WTC11 (cell line): Measurements from ENCODE around the gene DOK4. TPM values are rescaled to one million over a fixed set of nuclear protein-coding genes. Genes with fewer than 3 reads are reported as not detected.

Experiments
- ATAC-seq: fragments of 200-7000 bp; cut with Tn5 transposase; 2 replicates; pipeline ENCODE4 v1.10.0; 2021; ENCODE audit warnings: mild to moderate bottlenecking, moderate library complexity
- CTCF ChIA-PET: fragments of 300-600 bp; sonication (Branson Sonifier 250); formaldehyde crosslinking; loops from one replicate; lab custom pipeline; 2021; ENCODE audit warnings: antibody characterized with exemption; lab: Charles Lee
- POLR2A ChIA-PET: fragments of 350-600 bp; sonication (Branson Sonifier 250); formaldehyde crosslinking; loops from one replicate; lab custom pipeline; 2021; ENCODE audit warnings: antibody characterized with exemption; lab: Charles Lee
- DNase-seq: peaks from one replicate; pipeline ENCODE4 v3.0.0; 2021; ENCODE audit warnings: low spot score
- H3K27ac Mint-ChIP-seq: 2 replicates; pipeline ENCODE4 v1.8.0; 2021; ENCODE audit warnings: mixed read lengths
- H3K27me3 Mint-ChIP-seq: 2 replicates; pipeline ENCODE4 v1.8.0; 2021; ENCODE audit warnings: low read depth, mild to moderate bottlenecking, moderate library complexity, mixed read lengths
- H3K36me3 Mint-ChIP-seq: 2 replicates; pipeline ENCODE4 v1.8.0; 2021; ENCODE audit warnings: mixed read lengths
- H3K4me1 Mint-ChIP-seq: 2 replicates; pipeline ENCODE4 v1.8.0; 2022; ENCODE audit warnings: mixed read lengths
- H3K4me3 Mint-ChIP-seq: 2 replicates; pipeline ENCODE4 v1.8.0; 2021; ENCODE audit warnings: mild to moderate bottlenecking, moderate library complexity, mixed read lengths
- H3K9me3 Mint-ChIP-seq: 2 replicates; pipeline ENCODE4 v1.8.0; 2021; ENCODE audit warnings: mixed read lengths
- CBFB ChIP-seq: sonication (generic); formaldehyde crosslinking; IDR thresholded peaks from 2 replicates; pipeline ENCODE4 v1.8.1; 2022; ENCODE audit warnings: mild to moderate bottlenecking, low read depth, missing genetic modification reagents
- ETV6 ChIP-seq: sonication (generic); formaldehyde crosslinking; IDR thresholded peaks from 2 replicates; pipeline ENCODE4 v1.8.1; 2022; ENCODE audit warnings: mild to moderate bottlenecking, missing genetic modification reagents
- FOXP1 ChIP-seq: sonication (generic); formaldehyde crosslinking; IDR thresholded peaks from 2 replicates; pipeline ENCODE4 v1.8.0; 2022; ENCODE audit warnings: missing genetic modification reagents, mild to moderate bottlenecking, moderate library complexity, borderline replicate concordance
- IRF2 ChIP-seq: sonication (generic); formaldehyde crosslinking; IDR thresholded peaks from 2 replicates; pipeline ENCODE4 v1.8.0; 2022; ENCODE audit warnings: low read depth, missing genetic modification reagents, borderline replicate concordance
- JAZF1 ChIP-seq: fragments of 250-450 bp; sonication (Bioruptor Pico); IDR thresholded peaks from 2 replicates; pipeline ENCODE4 v1.9.0; 2021; ENCODE audit warnings: moderate library complexity, mild to moderate bottlenecking, inconsistent platforms
- JUN ChIP-seq: sonication (generic); formaldehyde crosslinking; IDR thresholded peaks from 2 replicates; pipeline ENCODE4 v1.8.0; 2023; ENCODE audit warnings: mild to moderate bottlenecking, missing genetic modification reagents
- MYBL2 ChIP-seq: sonication (generic); formaldehyde crosslinking; IDR thresholded peaks from 2 replicates; pipeline ENCODE4 v1.8.1; 2023; ENCODE audit warnings: mild to moderate bottlenecking, moderate library complexity, missing genetic modification reagents
- NR1H2 ChIP-seq: sonication (generic); formaldehyde crosslinking; IDR thresholded peaks from 2 replicates; pipeline ENCODE4 v1.9.0; 2021; ENCODE audit warnings: mild to moderate bottlenecking, moderate library complexity, missing genetic modification reagents
- PRRX2 ChIP-seq: fragments of 250-450 bp; sonication (Bioruptor Pico); IDR thresholded peaks from 2 replicates; pipeline ENCODE4 v1.8.0; 2021; ENCODE audit warnings: mild to moderate bottlenecking
- TCF7 ChIP-seq: sonication (generic); formaldehyde crosslinking; IDR thresholded peaks from 2 replicates; pipeline ENCODE4 v1.8.0; 2022; ENCODE audit warnings: mild to moderate bottlenecking, low read depth, missing genetic modification reagents, moderate library complexity
- ZNF138 ChIP-seq: sonication (generic); formaldehyde crosslinking; conservative IDR thresholded peaks from 2 replicates; pipeline ENCODE4 v1.8.1; 2022; ENCODE audit warnings: mild to moderate bottlenecking, moderate library complexity, missing genetic modification reagents
- total RNA-seq: library from RNA; stranded (reverse); gene quantifications from 3 replicates; pipeline ENCODE4 v1.2.3, GENCODE V29; 2021
- TF ChIP-seq, protein P1 (sequence below): sonication (generic); formaldehyde crosslinking; IDR thresholded peaks from 2 replicates; pipeline ENCODE4 v1.8.1; 2022; ENCODE audit warnings: mild to moderate bottlenecking, missing genetic modification reagents, moderate library complexity, borderline replicate concordance
- TF ChIP-seq, protein P2 (sequence below): sonication (generic); formaldehyde crosslinking; IDR thresholded peaks from 2 replicates; pipeline ENCODE4 v1.8.1; 2023; ENCODE audit warnings: mild to moderate bottlenecking, missing genetic modification reagents
- TF ChIP-seq, protein P3 (sequence below): sonication (generic); formaldehyde crosslinking; IDR thresholded peaks from 2 replicates; pipeline ENCODE4 v1.8.1; 2022; ENCODE audit warnings: mild to moderate bottlenecking, moderate library complexity, missing genetic modification reagents
- TF ChIP-seq, protein P4 (sequence below): sonication (generic); formaldehyde crosslinking; IDR thresholded peaks from 2 replicates; pipeline ENCODE4 v1.8.0; 2022; ENCODE audit warnings: missing genetic modification reagents
- TF ChIP-seq, protein P5 (sequence below): sonication (generic); formaldehyde crosslinking; IDR thresholded peaks from 2 replicates; pipeline ENCODE4 v1.8.1; 2022; ENCODE audit warnings: low read depth, missing genetic modification reagents, borderline replicate concordance

The DOK4 gene
- total RNA-seq, 1 experiment from 2014 or later, result 25.0 TPM

DNA sequence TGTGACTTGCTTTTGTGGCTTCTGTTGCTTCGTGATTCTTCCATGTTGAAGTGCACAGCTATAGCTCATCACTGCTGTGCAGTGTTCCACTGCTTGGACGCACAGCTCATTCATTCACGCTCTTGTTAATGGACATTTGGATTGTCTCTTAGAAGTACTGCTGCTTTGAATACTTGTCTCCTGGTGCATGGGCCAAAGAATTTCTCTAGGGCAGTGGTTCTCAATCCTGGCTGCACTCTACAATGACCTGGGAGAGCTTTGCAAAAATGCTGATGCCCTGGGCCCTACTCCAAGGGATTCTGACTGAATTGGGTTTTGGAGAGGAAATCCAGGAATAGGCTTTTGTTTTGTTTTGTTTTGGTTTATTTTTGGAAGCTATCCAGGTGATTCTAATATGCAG is 61.7 kb downstream of the DOK4 start:
- no peak for ATAC-seq
- CTCF ChIA-PET, result interaction anchor here (0.9 to 1.9 kb wide), 3 partner anchors 15 to 94 kb away, joined by 3 to 5 read pairs (median 3); partner anchors contain the start of genes CIAPIN1 and COQ9

DNA sequence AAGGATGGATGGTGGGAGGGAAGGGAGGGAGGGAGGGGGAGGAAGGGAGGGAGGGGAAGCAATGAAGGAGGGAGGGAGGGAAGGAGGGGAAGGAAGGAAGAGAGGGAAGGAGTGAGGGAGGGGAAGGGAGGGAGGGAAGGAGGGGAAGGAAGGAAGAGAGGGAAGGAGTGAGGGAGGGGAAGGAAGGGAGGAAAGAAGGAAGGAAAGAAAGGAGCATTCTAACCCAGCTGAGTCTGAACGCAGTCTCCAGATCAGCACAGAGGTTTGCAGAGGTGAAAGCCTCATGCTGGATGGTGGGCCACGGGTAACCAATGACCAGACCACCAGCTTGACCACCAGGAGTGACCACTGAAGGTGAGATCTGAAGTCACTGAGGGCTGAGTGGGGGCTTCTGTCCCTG is 63.1 kb downstream of the DOK4 start:
- H3K27ac Mint-ChIP-seq, result no peak overlapping the region
- ATAC-seq (no peak), DNase-seq (no peak)
- H3K36me3 Mint-ChIP-seq, result peaks cover 12% of the 10 kb centered on the region
- no peak overlapping the region for H3K4me3 Mint-ChIP-seq
- H3K4me1 Mint-ChIP-seq, result peaks cover 21% of the 10 kb centered on the region
- POLR2A ChIA-PET, result no interaction called here
- no peaks in the 10 kb centered on the region for H3K27me3 Mint-ChIP-seq
- CTCF ChIA-PET, result interaction anchor here (0.7 to 1.9 kb wide), 6 partner anchors 42 to 123 kb away, joined by 3 to 16 read pairs (median 4); no protein-coding TSS in a partner anchor
- no peaks in the 10 kb centered on the region for H3K9me3 Mint-ChIP-seq
- TF ChIP-seq, protein P1, sequence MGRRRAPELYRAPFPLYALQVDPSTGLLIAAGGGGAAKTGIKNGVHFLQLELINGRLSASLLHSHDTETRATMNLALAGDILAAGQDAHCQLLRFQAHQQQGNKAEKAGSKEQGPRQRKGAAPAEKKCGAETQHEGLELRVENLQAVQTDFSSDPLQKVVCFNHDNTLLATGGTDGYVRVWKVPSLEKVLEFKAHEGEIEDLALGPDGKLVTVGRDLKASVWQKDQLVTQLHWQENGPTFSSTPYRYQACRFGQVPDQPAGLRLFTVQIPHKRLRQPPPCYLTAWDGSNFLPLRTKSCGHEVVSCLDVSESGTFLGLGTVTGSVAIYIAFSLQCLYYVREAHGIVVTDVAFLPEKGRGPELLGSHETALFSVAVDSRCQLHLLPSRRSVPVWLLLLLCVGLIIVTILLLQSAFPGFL (CRISPR knock-in tag), result no peak
- TF ChIP-seq NR1H2 (CRISPR knock-in tag) (no peak), CBFB (no peak)

More for the DNA sequence above, 61.7 kb downstream of the DOK4 start:
- no peak overlapping the region for H3K4me3 Mint-ChIP-seq
- no peak overlapping the region for H3K27ac Mint-ChIP-seq
- H3K4me1 Mint-ChIP-seq, result peaks cover 10% of the 10 kb centered on the region
- H3K27me3 Mint-ChIP-seq, result no peaks in the 10 kb centered on the region
- H3K9me3 Mint-ChIP-seq, result no peaks in the 10 kb centered on the region
- no peak for DNase-seq
- TF ChIP-seq, protein P2, sequence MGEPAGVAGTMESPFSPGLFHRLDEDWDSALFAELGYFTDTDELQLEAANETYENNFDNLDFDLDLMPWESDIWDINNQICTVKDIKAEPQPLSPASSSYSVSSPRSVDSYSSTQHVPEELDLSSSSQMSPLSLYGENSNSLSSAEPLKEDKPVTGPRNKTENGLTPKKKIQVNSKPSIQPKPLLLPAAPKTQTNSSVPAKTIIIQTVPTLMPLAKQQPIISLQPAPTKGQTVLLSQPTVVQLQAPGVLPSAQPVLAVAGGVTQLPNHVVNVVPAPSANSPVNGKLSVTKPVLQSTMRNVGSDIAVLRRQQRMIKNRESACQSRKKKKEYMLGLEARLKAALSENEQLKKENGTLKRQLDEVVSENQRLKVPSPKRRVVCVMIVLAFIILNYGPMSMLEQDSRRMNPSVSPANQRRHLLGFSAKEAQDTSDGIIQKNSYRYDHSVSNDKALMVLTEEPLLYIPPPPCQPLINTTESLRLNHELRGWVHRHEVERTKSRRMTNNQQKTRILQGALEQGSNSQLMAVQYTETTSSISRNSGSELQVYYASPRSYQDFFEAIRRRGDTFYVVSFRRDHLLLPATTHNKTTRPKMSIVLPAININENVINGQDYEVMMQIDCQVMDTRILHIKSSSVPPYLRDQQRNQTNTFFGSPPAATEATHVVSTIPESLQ (CRISPR knock-in tag), result no peak
- TF ChIP-seq TCF7, result no peak
- no peak for TF ChIP-seq ZNF138 (CRISPR knock-in tag)
- no peak for TF ChIP-seq CBFB
- no peak for TF ChIP-seq FOXP1 (CRISPR knock-in tag)
- no peak for TF ChIP-seq JUN
- no peak for TF ChIP-seq IRF2 (CRISPR knock-in tag)
- TF ChIP-seq MYBL2 (CRISPR knock-in tag), result no peak
- POLR2A ChIA-PET, result no interaction called here
- H3K36me3 Mint-ChIP-seq, result peaks cover 22% of the 10 kb centered on the region

DNA sequence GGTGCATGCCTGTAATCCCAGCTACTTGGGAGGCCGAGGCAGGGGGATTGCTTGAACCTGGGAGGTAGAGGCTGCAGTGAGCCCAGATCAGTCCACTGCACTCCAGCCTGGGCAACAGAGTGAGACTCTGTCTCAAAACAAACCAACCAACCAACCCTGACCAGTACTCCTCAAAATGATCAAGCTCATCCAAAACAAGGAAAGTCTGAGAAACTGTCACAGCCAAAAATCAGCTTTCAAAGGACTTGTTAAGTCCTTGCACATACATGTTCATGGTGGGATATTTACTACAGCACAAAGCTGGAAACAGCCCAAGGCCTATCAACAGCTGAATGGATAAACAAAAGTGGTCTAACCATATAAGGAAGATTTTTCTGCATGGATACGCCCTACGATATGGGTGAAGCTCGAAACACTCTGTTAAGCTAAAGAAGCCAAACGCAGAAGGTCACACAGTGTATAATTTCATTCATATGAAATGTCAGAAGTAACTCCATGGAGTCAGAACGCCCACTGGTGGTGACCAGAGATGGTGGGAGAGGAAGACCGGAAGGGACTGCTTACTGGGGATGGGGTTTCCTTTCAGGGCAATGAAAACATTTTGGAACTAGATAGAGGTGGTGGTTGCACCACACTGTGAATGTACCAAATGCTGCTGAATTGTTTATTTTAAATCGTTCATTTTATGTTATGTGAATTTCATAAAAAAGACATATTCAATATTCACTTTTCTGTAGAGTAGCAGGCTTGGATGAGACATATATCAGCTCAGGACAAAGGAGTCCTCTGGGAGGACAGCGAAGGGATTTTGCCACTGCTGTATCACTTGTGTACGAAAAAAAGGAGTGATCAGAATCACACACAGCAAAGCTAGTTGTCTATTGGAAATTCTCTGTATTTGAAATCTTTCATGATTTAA is 64.0 kb downstream of the DOK4 start:
- Mint-ChIP-seq H3K27me3 (no peaks in the 10 kb centered on the region), H3K9me3 (no peaks in the 10 kb centered on the region), H3K36me3 (peaks cover 3% of the 10 kb centered on the region), H3K4me3 (no peak overlapping the region; the same call in 1 of the 2 replicates), H3K27ac (no peak overlapping the region; the same call in 1 of the 2 replicates), H3K4me1 (peaks cover 26% of the 10 kb centered on the region)
- ChIA-PET POLR2A (no interaction called here), CTCF (interaction anchor here (0.6 to 1.7 kb wide), 11 partner anchors 25 to 122 kb away, joined by 3 to 16 read pairs (median 4); partner anchors contain the start of genes CIAPIN1, COQ9 and POLR2C)
- DNase-seq (peak; percentile 50), ATAC-seq (peak; percentile 37)
- TF ChIP-seq JAZF1 (CRISPR knock-in tag) (no peak), PRRX2 (no peak), ETV6 (0 out of 2 replicates have a peak, but pooled peaks have one; percentile 43)
- TF ChIP-seq, protein P3, sequence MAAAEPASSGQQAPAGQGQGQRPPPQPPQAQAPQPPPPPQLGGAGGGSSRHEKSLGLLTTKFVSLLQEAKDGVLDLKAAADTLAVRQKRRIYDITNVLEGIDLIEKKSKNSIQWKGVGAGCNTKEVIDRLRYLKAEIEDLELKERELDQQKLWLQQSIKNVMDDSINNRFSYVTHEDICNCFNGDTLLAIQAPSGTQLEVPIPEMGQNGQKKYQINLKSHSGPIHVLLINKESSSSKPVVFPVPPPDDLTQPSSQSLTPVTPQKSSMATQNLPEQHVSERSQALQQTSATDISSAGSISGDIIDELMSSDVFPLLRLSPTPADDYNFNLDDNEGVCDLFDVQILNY (CRISPR knock-in tag), result no peak
- TF ChIP-seq, protein P4, sequence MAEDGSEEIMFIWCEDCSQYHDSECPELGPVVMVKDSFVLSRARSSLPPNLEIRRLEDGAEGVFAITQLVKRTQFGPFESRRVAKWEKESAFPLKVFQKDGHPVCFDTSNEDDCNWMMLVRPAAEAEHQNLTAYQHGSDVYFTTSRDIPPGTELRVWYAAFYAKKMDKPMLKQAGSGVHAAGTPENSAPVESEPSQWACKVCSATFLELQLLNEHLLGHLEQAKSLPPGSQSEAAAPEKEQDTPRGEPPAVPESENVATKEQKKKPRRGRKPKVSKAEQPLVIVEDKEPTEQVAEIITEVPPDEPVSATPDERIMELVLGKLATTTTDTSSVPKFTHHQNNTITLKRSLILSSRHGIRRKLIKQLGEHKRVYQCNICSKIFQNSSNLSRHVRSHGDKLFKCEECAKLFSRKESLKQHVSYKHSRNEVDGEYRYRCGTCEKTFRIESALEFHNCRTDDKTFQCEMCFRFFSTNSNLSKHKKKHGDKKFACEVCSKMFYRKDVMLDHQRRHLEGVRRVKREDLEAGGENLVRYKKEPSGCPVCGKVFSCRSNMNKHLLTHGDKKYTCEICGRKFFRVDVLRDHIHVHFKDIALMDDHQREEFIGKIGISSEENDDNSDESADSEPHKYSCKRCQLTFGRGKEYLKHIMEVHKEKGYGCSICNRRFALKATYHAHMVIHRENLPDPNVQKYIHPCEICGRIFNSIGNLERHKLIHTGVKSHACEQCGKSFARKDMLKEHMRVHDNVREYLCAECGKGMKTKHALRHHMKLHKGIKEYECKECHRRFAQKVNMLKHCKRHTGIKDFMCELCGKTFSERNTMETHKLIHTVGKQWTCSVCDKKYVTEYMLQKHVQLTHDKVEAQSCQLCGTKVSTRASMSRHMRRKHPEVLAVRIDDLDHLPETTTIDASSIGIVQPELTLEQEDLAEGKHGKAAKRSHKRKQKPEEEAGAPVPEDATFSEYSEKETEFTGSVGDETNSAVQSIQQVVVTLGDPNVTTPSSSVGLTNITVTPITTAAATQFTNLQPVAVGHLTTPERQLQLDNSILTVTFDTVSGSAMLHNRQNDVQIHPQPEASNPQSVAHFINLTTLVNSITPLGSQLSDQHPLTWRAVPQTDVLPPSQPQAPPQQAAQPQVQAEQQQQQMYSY (CRISPR knock-in tag), result peak; percentile 58; the same call in 1 of the 2 replicates
- TF ChIP-seq, protein P5, sequence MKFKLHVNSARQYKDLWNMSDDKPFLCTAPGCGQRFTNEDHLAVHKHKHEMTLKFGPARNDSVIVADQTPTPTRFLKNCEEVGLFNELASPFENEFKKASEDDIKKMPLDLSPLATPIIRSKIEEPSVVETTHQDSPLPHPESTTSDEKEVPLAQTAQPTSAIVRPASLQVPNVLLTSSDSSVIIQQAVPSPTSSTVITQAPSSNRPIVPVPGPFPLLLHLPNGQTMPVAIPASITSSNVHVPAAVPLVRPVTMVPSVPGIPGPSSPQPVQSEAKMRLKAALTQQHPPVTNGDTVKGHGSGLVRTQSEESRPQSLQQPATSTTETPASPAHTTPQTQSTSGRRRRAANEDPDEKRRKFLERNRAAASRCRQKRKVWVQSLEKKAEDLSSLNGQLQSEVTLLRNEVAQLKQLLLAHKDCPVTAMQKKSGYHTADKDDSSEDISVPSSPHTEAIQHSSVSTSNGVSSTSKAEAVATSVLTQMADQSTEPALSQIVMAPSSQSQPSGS (CRISPR knock-in tag), result no peak
